BJ (cell line): ENCODE results near the gene KANK3. TPM values are rescaled to one million over a fixed set of nuclear protein-coding genes. Genes with fewer than 3 reads are reported as not detected.
A peak's percentile ranks its signal among the peaks of the same experiment; 100 is the strongest.
"Not testable (repeated sequence)": the region's sequence is repeated elsewhere in the genome, so short reads cannot be mapped to it uniquely, and the experiment has no call there.

Experiments
- CTCF ChIA-PET: fragments of 350-600 bp; formaldehyde crosslinking; extraction: SDS; loops from one replicate; lab custom pipeline; 2021; ENCODE audit warnings: antibody characterized with exemption, inconsistent platforms; lab: Yijun Ruan, JAX
- POLR2A ChIA-PET: fragments of 300-600 bp; sonication (Branson Sonifier 250); formaldehyde crosslinking; extraction: SDS; loops from one replicate; lab custom pipeline; 2021; ENCODE audit warnings: antibody characterized with exemption; lab: Charles Lee
- DNase-seq: peaks from one replicate; pipeline ENCODE4 v3.0.0-alpha.2; 2011; ENCODE audit warnings: low read depth
- H3K27me3 ChIP-seq: 2 replicates; pipeline ENCODE4 v1.6.0; 2011; ENCODE audit warnings: low read length; ENCODE audit not compliant: control insufficient read depth, insufficient read depth
- H3K36me3 ChIP-seq: 2 replicates; pipeline ENCODE4 v1.5.1; 2011; ENCODE audit warnings: low read length; ENCODE audit not compliant: control insufficient read depth, insufficient read depth
- H3K4me3 ChIP-seq: 2 replicates; pipeline ENCODE4 v1.5.1; 2011; ENCODE audit warnings: low read depth, mild to moderate bottlenecking, control low read depth, low read length
- CTCF ChIP-seq: IDR thresholded peaks from 2 replicates; pipeline ENCODE4 v1.5.1; 2011; ENCODE audit warnings: low read depth, mild to moderate bottlenecking, control low read depth, inconsistent platforms, low read length, moderate library complexity; ENCODE audit not compliant: insufficient read depth
- polyA plus RNA-seq: library from polyadenylated mRNA; depleted of rRNA; stranded (reverse); fragments of >200 nt; gene quantifications from 2 replicates; pipeline ENCODE4 v1.2.3, GENCODE V29; 2011

Gene KANK3
- polyA plus RNA-seq, 1 experiment = 0.02 TPM

GRCh38 chr19:8357007-8357521 is 14.0 kb upstream of the KANK3 start:
- H3K27me3 ChIP-seq = no peaks in the 10 kb centered on the region; the same call in 1 of the 2 replicates
- CTCF ChIA-PET = interaction anchor here (1.7 to 8.2 kb wide), 3 partner anchors 36 to 222 kb away, joined by 6 to 75 read pairs (median 67); partner anchors contain the start of genes MYO1F and RAB11B
- TF ChIP-seq CTCF = no peak
- H3K36me3 ChIP-seq = no peaks in the 10 kb centered on the region
- POLR2A ChIA-PET = no interaction called here
- H3K4me3 ChIP-seq = no peak overlapping the region
- no peak for DNase-seq

- Histone ChIP-seq H3K27me3 (no peaks in the 10 kb centered on the region; the same call in 1 of the 2 replicates), H3K4me3 (no peak overlapping the region), H3K36me3 (no peaks in the 10 kb centered on the region)
- ChIA-PET CTCF (interaction anchor here (0.6 to 8.2 kb wide), 14 partner anchors 11 to 290 kb away, joined by 3 to 75 read pairs (median 22); partner anchors contain the start of genes KANK3, MARCHF2, MYO1F and RAB11B), POLR2A (interaction anchor here (0.9 kb wide), 1 partner anchor 34 kb away, joined by 4 read pairs; the partner anchor contains the start of gene RAB11B)
- peak; percentile 95 for DNase-seq
- no peak for TF ChIP-seq CTCF
Measured at GRCh38 chr19:8355631-8356402, 12.8 kb upstream of the KANK3 start.

- not testable (repeated sequence) for H3K4me3 ChIP-seq, DNase-seq
- CTCF ChIA-PET = interaction anchor here (1.0 to 8.2 kb wide), 23 partner anchors 9 to 263 kb away, joined by 3 to 75 read pairs (median 8); partner anchors contain the start of genes ANGPTL4, KANK3, MARCHF2 and MYO1F
Measured at GRCh38 chr19:8352845-8353244, 9.8 kb upstream of the KANK3 start.

GRCh38 chr19:8352134-8352827 is 9.2 kb upstream of the KANK3 start:
- DNase-seq = no peak
- H3K4me3 ChIP-seq = peak overlapping the region; percentile 2; the same call in 1 of the 2 replicates
- TF ChIP-seq CTCF = no peak
- POLR2A ChIA-PET = no interaction called here
- peaks cover 1% of the 10 kb centered on the region for H3K27me3 ChIP-seq
- CTCF ChIA-PET = interaction anchor here (0.6 to 8.2 kb wide), 14 partner anchors 8 to 227 kb away, joined by 3 to 75 read pairs (median 22); partner anchors contain the start of genes ANGPTL4, KANK3, MARCHF2 and MYO1F
- H3K36me3 ChIP-seq = no peaks in the 10 kb centered on the region

More at GRCh38 chr19:8352845-8353244, 9.8 kb upstream of the KANK3 start:
- H3K36me3 ChIP-seq, H3K27me3 ChIP-seq, POLR2A ChIA-PET: not testable (repeated sequence)

GRCh38 chr19:8349629-8350372 is 6.7 kb upstream of the KANK3 start:
- POLR2A ChIA-PET, H3K4me3 ChIP-seq, H3K36me3 ChIP-seq, H3K27me3 ChIP-seq, DNase-seq: not testable (repeated sequence)
- CTCF ChIA-PET = interaction anchor here (0.6 to 0.8 kb wide), 2 partner anchors 10 to 145 kb away, joined by 3 read pairs; no protein-coding TSS in a partner anchor
